Cardiac septum (tissue), 1 donor: ENCODE measurements around the gene GPATCH4. TPM values are rescaled to one million over a fixed set of nuclear protein-coding genes. Genes with fewer than 3 reads are reported as not detected.
"Not testable (repeated sequence)": the region's sequence is repeated elsewhere in the genome, so short reads cannot be mapped to it uniquely, and the experiment has no call there.

Experiments used
- DNase-seq: peaks from one replicate; pipeline ENCODE4 v3.0.0-alpha.2; 2020; ENCODE audit warnings: low spot score
- intact Hi-C: fragments of 100-400 bp; cut with DNase I; formaldehyde crosslinking; loops from one replicate; pipeline ENCODE4 v1.14.0; 2022
- total RNA-seq: library from RNA; stranded (reverse); fragmentation: NEBNext Ultra II Directional; extraction: Animal tissue kit (Norgen Biotek cat#: 25700); gene quantifications from one replicate; pipeline ENCODE4 v1.2.1, GENCODE V29; 2021
- donor health status: DM: no; HTN: no; CAD: no.

GPATCH4 gene
- total RNA-seq, 1 donor from 2014 or later: 15.5 TPM

DNA sequence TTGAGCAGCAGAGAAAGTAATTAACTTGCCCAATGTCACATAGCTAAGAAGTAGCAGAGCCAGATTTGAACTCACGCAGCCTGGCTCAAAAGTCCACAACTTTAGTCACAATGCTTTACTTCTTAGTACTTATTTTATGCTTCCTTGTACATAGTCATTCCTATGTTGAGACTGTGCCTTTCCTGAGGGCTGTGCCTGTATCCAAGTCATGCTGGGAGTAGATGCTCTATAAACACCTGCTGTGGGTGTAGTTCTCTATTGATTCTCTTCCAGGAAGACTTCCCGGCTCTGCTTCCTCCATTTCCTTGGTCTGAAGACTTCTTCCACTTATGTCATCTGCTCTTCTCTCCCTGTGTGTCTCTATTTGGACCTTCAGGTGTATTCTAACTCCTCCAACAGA lies 45.6 kb downstream of the GPATCH4 start:
- intact Hi-C loops: no loop called here
- DNase-seq: no peak

GRCh38 chr1:156554971-156555370 lies 46.3 kb downstream of the GPATCH4 start:
- intact Hi-C loops: no loop called here
- no peak for DNase-seq

DNA sequence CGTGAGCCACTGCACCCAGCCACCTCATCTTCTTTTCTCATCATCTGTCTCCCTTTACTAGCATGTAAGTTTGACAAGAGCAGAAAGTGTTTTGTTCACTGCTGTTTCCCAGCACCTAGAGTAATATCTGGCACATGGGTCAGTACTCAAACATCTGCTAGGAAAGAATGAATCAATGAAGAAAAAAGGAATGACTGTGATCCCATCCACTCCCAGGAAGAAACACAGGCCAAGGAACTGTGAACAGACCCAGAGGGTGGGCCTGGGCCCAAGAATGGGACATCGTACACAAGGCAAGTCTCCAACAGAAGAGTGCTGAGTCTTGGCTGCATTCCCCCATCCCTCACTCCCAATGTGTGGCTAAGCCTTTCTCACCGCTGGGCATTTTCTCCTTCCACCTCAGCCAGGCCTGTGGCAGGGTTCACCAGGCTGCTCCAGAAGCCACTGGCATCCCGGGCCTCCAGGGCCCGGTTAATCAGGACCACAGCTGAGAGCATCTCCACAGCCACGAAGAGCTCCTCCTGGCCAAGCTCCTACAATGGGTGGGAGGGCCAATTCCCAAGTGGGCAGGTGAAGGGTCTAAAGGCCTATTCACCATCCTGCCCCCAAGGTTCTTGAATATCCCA lies 47.3 kb downstream of the GPATCH4 start:
- intact Hi-C loops: no loop called here
- DNase-seq: peak; percentile 22

DNA sequence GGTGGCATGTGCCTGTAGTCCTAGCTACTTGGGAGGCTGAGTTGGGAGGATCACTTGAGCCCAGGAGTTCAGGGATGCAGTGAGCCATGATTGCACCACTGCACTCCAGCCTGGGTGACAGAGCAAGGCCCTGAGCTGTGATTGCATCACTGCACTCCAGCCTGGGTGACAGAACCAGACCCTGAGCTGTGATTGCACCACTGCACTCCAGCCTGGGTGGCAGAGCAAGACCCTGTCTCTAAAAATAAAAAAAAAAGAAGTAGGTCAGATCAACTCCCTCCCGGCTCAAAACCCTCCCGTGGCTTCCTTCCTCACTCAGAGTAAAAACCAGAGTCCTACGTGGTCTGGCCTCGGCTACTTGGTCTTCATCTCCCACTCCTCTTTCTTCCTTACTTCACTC lies 48.3 kb downstream of the GPATCH4 start:
- intact Hi-C loops, DNase-seq: not testable (repeated sequence)

DNA sequence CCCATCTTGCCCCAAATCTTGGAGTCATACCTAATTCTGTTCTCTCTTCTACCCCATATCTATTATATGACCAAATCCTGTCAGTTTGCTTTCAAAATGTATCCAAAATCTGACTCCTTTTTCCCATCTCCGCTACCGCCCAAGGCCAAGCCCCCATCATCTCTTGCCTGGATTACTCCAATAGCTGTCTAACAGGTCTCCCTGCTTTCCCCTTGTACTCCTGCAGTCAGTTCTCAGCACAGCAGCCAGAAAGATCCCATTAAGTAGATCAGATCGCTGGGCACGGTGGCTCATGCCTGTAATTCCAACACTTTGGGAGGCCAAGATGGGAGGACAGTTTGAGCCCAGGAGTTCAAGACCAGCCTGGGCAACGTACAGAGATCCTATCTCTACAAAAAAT lies 48.8 kb downstream of the GPATCH4 start:
- intact Hi-C loops: no loop called here
- DNase-seq: no peak

DNA sequence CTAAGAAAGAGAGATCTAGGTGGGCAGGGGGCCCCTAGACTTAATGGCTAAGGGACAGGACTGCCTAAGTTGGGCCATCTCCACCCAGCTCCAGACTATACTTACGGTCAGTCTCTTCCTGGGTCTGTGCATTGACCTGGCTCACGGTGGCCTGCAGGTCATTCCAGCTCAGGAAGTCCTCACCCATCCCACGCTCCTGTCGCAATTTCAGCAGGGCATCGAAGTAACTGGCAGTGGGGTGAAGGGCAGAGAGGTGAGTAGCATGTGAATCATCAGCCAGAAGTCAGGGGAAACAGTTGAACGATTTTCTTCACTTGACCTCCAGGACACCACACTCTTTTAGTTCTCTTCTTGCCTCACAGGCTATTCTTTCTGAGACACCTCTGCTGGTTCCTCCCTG lies 49.4 kb downstream of the GPATCH4 start:
- DNase-seq: peak; percentile 36
- intact Hi-C loops: no loop called here

GRCh38 chr1:156551066-156551643 lies 50.1 kb downstream of the GPATCH4 start:
- no peak for DNase-seq
- intact Hi-C loops: no loop called here

DNA sequence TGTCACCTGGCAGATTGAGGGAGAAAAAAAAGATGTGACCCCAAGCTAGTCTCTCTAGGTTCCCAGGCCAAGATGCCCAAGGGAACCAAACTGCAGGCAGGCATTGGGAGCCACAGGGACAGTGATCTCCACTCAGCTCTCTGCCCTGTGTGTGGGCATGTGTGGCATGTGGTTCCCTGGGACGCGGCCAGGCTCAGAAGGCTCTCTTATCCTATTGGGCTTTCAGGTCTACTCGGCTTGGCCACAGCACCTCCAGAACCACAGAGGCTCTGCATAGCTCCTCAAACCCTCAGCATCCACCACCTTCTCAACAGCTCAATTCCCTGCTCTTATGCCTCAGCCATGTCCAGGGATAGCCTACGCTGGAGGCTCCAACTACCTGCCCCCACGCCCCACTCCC lies 50.9 kb downstream of the GPATCH4 start:
- intact Hi-C loops: no loop called here
- DNase-seq: peak; percentile 84

DNA sequence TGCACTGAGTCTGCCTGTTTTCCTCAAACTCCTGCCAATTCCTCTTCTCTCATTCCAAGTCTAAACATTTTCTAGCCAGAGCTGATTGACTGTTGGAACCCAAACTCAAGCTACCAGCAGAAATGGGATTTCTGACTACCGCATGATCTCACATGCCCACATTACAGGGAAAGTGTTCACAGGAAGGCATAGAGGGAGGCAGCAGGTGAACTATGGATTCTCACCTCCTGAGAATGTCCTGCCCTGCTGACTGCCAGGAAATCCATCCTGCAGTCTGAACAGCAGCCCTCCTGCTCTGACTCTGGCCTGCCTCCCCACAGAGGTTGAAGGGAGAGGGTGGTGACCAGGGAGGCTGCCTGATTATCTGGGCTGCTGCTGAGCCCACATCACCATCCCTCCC lies 51.4 kb downstream of the GPATCH4 start:
- DNase-seq: no peak

DNA sequence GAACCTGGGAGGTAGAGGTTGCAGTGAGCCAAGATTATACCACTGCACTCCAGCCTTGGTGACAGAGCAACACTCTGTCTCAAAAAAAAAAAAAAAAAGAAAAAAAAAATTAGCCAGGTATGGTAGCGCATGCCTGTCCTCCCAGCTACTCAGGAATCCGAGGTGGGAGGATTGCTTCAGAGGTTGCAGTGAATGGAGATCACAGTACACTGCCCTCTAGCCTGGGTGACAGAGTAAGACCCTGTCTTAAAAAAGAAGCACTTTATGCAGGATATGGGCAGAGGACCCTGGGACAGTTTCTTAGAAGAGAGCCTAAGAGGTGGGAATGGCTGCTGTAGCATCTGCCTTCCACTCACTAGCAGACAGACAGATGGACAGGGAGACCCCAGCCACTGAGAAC lies 51.9 kb downstream of the GPATCH4 start:
- no peak for DNase-seq
- intact Hi-C loops: loop anchor here (5.0 kb wide), 1 partner anchor 37 kb away; no protein-coding TSS in a partner anchor

More for the DNA sequence above, 51.4 kb downstream of the GPATCH4 start:
- intact Hi-C loops: loop anchor here (5.0 kb wide), 1 partner anchor 38 kb away; no protein-coding TSS in a partner anchor

DNA sequence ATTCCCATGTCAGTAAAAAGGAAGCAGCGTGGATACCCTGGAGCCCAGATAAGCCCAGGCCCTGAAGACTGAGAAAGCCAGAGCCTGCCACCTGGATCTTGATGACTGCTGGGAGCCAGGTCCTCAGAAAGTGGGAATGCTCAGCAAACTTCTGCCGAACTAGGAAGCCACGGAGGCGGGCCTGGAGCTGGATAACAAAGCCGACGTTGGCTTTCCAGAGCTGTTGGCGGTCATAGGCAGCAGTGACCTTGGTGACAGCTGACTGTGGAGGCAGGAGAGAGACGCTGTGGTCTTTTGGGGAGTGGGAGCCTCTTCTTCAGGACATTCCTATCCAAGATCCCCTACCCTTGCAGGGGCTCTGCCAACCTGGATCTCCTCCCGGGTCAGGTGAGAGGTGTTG lies 53.3 kb downstream of the GPATCH4 start:
- DNase-seq: no peak
- intact Hi-C loops: loop anchor here (5.0 kb wide), 1 partner anchor 36 kb away; no protein-coding TSS in a partner anchor

DNA sequence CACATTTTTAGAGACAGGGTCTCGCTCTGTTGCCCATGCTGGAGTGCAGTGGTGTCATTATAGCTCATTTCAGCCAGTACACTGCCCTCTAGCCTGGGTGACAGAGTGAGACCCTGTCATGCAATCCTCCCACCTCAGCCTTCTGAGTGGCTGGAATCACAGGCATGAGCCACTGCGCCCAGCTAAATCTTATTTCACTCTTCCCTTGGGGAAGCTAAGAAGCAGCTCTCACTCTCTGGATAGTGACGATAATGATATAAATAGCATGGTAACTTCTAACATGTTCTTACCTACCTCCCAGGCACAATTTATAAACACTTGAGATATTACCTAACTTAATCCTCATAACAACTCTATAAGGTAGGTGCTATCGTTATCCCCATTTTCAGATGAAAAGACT lies 53.8 kb downstream of the GPATCH4 start:
- DNase-seq: no peak
- intact Hi-C loops: loop anchor here (5.0 kb wide), 1 partner anchor 35 kb away; no protein-coding TSS in a partner anchor

DNA sequence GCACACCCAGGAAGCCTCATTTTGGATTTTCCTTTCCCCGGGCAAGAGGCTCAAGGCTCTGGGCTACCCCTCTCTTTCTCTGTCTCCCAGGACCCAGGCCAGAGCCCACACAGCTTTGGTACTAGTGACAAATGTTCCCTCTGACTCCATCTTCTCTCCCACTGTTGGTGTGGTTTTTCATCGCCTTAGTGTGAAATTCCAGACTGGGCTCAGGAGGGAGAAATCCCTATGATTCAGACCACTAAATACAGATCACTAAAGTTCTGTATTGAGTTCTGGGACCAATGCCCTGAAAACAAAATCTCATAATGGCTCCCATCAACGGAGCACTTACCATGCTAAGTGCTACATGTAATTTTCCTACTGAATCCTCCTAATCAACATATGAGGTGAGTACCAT lies 55.0 kb downstream of the GPATCH4 start:
- intact Hi-C loops: loop anchor here (5.0 kb wide), 1 partner anchor 34 kb away; no protein-coding TSS in a partner anchor
- no peak for DNase-seq

- intact Hi-C loops: loop anchor here (5.0 kb wide), 1 partner anchor 32 kb away; no protein-coding TSS in a partner anchor
- DNase-seq: no peak
Measured at GRCh38 chr1:156544592-156545102, 56.6 kb downstream of the GPATCH4 start.

Other genes with a start within 250 kb of the GPATCH4 start
- not detected for gene RHBG, start 232.3 kb downstream of the GPATCH4 start, total RNA-seq
- 93.1 TPM for gene MEF2D, start 100.7 kb downstream of the GPATCH4 start, total RNA-seq
- gene IQGAP3, start 28.9 kb downstream of the GPATCH4 start, total RNA-seq: 0.16 TPM
- not detected for gene TTC24, start 21.8 kb downstream of the GPATCH4 start, total RNA-seq
- 91.4 TPM for gene NAXE, start 9.7 kb downstream of the GPATCH4 start, total RNA-seq
- gene HAPLN2, start 17.9 kb upstream of the GPATCH4 start, total RNA-seq: 0.43 TPM
- 0.16 TPM for gene BCAN, start 40.6 kb upstream of the GPATCH4 start, total RNA-seq
- 699 TPM for gene NES, start 75.9 kb upstream of the GPATCH4 start, total RNA-seq
- 3.7 TPM for gene CRABP2, start 104.1 kb upstream of the GPATCH4 start, total RNA-seq
- 14.7 TPM for gene METTL25B, start 127.0 kb upstream of the GPATCH4 start, total RNA-seq
- 12.4 TPM for gene ISG20L2, start 127.3 kb upstream of the GPATCH4 start, total RNA-seq
- gene MRPL24, start 139.6 kb upstream of the GPATCH4 start, total RNA-seq: 66.1 TPM
- 131 TPM for gene HDGF, start 150.2 kb upstream of the GPATCH4 start, total RNA-seq
- 44.5 TPM for gene PRCC, start 166.1 kb upstream of the GPATCH4 start, total RNA-seq
- 1.4 TPM for gene SH2D2A, start 215.4 kb upstream of the GPATCH4 start, total RNA-seq